H4 (cell line): ENCODE measurements around the gene SLBP. TPM values are rescaled to one million over a fixed set of nuclear protein-coding genes. Genes with fewer than 3 reads are reported as not detected.
"Not testable (repeated sequence)": the region's sequence is repeated elsewhere in the genome, so short reads cannot be mapped to it uniquely, and the experiment has no call there.

Source experiments
- DNase-seq: peaks from one replicate; pipeline ENCODE4 v3.0.0-alpha.2; 2015; ENCODE audit warnings: low spot score
- total RNA-seq: library from RNA; depleted of rRNA; stranded (reverse); fragments of >200 nt; shearing (Covaris generic); gene quantifications from 2 replicates; pipeline ENCODE4 v1.2.3, GENCODE V29; 2014

SLBP gene
- total RNA-seq, 1 experiment from 2014 or later = 185 TPM

DNA sequence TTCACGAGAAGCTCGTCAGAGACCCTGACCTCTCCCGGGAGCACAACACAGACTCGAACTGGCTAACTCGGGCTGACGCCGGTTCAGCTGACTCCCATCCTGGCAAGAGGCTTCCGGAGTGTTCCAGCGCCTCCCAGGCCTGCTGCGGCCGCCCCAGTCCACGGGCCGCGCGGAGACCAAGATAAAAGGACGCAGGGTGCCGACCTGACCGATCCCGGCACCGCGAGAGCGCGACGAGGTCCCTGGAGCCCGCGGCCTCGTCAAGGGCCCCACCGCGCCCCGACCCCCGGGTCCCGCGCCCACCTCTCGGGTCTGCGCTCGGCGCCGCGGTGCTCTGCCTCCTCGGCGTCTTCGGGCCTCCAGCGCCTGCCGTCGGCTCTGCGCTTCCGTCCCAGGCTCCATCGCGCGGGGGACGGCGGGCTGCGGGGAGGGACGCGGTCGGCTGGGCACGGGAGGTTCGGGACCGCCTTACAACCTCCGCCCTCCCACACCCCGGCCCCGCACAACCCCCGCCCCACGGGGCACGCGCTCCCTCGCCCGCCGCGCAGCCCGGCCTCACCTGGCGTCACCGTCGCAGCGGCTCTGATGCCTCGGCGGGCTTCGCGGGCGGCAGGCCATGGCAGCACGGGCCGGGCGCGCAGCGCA lies 426 bp downstream of the SLBP start:
- peak; percentile 28 for DNase-seq

DNA sequence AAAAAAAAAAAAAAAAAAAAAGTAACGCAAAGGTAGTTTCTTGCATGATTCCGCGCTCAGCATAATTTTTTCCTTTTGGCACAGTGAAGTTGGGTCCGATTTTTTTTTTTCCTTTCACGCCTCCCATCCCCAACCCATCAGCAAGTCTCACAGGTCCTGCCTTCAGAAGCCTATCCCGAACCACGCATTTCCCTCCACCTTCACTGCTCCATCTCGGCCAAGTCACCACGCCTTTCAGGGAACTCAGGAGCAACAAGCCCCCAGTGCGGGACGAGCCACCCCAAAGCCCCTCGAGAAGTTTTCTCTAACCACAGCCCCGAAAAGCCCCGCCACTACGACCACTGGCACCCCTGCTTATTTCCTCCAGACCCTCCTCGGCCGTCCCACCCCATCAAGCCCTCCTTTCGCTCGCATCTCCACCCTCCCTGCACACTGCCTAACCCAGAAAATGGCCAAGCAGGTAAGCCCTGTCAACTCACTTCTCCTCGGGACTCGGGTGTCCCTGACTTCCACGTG lies 1.0 kb downstream of the SLBP start:
- DNase-seq = peak; percentile 10

DNA sequence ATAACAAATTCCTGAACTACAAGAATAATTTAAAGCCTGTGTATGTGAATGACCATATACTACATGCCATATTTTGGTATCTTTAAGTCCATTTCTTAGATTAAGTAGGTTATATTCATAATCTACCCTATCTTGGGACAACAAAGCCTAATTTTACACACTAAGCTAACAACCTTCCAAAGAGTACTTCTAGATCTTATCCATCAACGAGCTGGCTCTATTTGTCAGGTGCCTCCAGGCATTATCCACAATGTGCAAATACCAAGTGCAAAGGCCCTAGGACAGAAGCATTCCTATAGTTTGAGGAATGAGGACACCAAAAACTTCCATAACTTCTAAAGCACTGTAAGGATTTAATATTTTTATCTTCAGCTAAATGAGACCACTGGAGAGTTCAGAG lies 3.5 kb downstream of the SLBP start:
- no peak for DNase-seq

DNA sequence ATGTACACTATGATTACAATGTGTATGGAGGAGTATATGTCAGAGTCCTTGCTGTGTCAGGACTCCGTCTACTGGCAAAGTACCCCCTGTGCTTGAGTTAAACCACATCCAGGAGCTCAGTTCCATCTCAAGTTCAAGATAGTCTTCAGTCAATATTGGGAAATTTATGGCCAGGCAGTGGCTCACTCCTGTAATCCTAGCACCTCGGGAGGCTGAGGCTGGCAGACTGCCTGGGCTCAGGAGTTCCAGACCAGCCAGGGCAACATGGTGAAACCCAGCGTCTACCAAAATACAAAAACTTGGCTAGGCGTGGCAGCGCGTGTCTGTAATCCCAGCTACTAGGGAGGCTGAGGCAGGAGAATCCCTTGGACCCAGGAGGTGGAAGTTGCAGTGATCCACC lies 5.8 kb downstream of the SLBP start:
- DNase-seq = no peak

DNA sequence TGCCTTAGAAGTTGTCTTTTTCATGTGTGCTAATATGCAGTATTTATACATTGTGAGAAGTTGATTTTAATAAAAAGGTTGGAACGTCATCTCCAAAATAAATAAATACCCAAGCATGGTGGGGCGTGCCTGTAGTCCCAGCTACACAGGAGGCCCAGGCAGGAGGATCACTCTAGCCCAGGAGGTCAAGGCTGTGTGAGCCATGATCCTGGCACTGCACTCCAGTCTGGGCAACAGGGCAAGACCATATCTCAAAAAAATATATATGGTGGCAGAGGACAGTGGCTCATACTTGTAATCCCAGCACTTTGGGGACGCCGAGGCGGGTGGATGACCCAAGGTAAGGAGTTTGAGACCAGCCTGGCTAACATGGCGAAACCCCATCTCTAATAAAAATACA lies 6.4 kb downstream of the SLBP start:
- DNase-seq = no peak

DNA sequence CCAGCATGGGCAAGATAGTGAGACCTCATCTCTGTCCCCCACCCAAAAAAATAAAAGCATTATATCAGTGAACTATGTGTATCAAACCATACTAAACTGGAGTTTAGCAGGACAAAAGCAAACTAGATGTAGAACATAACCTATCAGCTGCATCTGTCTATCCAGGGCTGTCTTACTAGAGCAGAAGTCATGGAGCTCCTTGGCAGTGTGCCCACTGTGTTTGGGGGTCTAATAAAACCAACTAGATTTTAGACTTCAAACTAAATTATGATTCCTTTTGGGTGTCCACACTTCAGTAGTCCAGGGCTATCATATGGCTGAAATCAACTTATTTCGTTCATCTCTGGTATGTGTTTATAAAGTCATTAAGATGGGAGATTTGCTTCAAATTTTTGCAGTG lies 8.3 kb downstream of the SLBP start:
- no peak for DNase-seq

DNA sequence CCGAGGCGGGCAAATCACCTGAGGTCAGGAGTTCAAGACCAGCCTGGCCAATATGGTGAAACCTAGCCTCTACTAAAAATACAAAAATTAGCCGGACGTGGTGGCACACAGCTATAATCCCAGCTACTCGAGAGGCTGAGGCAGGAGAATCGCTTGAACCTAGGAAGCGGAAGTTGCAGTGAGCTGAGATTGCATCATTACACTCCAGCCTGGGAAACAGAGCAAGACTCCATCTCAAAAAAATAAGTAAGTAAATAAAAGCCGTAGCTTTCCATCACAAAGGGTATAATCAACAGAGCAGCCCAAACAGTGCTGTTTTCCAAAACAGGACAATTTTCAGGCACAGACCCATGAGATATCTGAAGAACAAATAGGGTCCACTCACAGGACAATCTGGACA lies 10.4 kb downstream of the SLBP start:
- not testable (repeated sequence) for DNase-seq

DNA sequence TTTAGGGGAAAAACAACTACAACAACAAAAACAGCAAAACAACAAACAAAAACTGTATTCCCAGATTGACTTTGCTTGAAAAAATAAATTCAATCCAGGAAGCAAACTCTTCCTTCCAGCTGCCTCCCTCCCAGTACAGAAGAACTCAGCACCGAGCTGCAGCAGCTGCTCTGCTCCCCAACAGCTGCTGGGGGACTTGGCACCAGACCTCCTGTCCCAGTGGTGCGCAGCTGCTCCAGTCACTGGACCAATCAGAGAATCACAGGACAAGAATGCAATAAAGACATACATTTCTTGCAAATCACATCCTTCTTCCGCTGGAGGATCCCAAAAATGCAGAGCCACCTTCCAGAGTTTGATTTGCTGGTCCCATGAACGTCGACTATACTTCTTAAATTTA lies 16.2 kb downstream of the SLBP start:
- no peak for DNase-seq

DNA sequence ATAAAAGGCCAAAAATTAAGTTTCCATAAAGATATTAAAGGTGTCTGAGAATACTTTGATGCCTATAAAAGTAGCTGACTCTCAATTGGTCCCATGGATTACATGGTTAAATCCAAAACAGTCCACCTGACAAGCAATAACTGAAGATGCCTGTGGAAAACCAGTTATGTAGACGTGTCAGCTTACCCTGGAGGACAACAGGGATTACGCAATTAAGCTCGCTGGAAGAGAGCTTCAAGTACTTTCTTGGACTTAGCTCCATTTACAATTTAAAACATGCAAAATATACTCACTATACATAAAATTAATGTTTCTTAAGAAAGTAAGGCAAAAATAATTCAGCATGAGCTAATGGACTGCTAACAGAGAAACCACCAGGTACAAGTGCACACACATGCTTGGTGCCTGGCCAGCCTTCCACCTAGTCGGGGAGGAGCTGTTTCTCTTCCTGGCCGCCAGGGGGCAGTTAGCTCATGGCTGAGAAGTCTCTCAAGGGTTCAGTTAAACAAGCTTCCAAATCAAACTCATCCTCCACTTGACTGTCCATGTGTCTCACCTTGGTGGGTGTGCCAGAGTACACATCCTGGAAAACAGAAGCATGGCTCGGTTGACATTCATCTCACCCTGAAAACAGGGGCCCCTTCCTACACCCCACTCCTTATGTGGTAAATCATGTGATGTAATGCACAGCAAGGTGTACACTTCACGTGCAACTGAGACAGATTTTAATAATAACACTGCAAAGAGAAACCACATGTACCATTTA lies 18.8 kb downstream of the SLBP start:
- DNase-seq = peak; percentile 72

DNA sequence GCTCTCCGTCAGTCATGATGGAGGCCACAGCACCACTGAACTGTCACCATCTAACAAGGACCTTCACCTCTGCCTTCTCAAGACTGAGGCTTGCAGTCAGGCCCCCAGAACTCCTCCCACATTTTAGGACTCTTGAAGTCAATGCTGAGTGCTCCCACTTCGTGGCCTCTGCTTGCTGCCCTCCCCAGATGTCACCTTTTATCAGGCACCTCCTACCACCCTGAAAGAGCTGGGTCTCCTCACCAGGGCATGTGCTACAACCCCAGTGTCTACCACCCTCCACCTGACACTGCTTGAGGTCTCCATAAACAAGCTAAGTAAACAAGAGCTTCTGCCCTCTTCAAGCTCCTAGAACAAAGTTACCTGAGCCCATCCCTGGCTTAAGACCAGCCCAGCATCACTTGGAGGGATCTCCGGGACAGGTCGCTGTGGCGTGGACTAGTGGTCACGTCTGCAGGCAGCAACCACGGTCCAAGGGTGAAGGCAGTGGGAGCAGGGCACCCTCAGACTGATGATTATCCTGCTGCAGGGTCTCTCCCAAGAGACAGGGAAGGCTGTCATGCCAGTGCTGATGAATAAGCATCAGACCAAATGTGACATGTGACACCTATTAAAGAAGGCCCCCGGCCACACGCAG lies 20.3 kb downstream of the SLBP start:
- no peak for DNase-seq

DNA sequence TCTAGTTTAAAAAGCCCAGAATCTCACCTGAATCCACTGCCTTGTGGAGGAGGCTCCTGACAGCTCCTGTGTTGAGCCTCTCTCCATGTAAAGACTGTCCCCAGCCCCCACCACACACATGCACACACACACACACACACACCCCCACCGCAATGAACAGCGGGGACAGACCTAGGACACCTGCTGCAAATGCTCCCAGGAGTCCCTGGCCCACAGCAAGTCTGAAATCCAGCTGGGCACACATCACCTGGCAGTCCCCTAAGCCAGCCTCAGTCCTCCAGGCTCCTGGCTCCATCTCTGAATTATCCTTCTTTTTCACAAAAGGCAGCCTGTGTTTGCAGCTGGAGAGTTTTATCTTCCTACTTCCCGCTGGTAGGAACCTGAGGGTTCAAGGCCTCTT lies 21.4 kb downstream of the SLBP start:
- no peak for DNase-seq

DNA sequence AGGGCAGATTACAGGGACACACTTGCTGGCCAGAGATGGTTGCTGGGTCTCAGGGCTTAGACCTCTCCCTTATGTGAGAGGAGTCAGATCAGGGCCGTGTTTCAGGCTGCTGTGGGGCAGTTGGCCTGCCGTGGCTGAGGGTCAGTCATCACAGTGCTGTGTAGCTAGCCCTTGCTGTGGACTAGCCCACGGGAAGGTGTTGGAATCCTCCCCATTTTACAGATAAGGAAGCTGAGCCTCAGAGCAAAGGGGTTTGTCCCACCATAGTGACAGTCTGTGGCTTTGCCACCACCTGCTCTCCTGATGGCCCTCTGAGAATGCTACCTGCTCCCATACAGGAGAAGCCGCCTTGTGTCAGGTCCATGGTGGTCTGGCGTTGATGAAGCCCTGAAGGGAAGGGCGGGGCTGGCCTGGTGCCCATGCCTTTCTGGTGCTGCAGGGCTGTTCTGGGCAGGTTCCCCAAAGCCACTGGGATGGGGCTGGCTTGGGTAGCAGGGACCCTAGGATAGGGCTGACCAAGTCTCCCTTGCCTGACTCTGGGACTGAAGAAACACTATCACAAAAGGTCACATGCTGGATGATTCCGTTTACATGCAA lies 25.6 kb downstream of the SLBP start:
- DNase-seq = no peak

DNA sequence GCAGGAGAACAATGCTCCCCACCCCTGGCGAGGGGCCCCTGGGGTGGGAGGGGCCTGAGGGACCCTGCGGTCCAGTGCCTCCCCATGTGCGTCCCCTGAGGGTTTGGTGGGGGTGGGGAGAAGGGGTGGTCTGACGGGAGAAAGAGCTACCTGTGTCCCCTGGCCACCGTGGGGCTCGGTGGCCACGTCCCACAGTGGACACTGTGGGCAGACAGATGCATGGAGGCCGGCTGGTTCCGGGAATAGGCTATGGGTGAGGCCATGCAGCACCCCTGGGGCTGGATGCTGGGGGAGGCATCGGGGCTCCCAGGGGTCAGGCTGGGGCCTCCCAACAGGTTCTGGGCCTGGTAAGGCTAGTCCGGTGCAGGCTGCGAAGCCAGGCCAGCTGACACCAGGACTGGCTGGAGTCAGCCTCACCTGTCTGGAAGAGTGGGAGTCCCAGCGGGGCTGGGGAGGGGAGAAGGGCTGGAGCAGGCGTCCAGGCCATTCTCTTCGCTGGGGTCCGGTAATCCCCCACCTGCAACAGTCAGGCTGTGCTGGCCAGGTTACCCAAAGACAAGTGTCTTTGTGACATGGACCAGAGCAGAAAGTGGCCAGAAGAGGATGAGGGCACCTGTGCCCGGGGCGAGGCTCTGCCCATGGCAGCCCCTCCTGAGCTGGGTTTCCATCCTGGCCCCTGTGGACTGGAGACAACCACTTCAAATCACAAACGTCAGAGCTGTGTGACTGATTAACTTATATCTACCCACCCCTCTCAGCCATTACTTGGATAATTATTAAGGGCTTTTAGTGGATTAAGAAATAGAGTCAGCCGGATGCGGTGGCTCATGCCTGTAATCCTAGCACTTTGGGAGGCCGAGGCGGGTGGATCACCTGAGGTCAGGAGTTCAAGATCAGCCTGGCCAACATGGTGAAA lies 26.6 kb downstream of the SLBP start:
- no peak for DNase-seq

DNA sequence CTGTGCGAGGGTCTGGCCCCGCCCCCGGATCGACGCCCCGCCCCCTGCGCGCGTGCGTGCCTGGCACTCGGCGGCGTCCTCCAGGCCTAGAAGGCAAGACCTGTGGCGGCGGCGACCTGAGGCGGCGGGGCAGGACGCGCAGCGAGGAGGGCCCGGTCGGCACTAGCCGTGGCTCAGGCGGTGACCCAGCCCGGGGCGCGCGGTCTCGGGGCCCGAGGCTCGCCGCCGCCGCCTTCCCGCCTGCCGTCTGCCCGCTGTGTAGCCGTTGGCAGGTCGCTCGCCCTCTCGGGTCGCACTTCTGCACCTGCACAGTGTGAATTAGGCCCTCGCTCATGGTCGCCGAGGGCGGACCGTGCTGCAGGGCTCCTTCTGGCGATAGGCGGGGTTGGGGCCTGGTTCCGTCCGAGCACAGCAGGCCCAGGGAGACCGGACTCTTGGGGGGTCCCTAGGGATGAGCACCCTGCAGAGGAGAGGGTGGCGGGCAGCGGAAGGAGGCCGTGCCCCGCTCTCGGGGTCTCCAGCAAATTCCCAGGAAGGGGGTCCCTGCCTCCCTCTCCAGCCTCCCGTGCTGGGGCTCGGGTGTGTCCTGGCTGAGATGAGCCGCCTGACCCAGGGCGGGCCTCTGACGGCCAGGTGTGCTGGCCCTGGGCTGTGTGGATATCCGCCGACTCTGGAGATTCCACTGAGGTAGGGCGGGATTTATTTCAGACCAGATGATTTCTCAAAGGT lies 27.4 kb downstream of the SLBP start:
- no peak for DNase-seq

DNA sequence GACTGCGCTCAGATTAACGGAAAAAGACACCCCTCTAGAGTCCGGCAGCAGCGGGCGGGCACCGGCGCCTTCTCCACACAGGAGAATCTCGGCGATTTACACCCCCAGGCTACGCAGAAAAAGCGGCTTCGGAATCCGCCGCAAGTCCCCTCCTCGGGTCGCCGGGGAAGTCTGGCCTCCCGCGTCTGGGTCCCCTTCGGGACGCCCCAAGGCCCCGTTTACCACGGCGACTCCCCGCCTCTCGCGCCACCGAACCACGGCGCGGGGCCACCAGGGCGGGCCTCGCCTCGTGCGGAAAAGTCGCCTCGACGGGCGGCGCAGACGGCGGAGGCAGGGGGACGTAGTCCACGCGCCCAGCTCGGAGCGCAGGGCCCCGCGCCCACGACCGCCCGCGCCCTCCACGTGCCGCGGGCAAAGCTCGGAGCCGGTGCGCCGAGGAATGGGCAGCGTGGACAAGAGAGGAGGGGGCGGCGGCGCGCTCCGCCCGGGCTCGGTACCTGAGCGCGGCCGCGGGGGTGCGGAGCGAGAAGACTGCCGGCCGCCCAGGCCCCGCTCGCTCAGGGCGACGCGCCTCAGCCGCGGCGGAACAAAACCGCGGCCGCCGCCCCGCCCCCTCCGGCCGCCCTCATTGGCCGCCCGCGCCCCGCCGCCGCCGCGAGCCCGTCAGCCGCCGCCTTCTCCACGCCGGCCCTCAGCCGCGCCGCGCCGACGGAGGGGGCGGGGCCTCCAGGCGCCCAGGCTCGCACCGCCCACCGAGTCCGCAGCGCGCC lies 28.2 kb downstream of the SLBP start, which contains the start of gene FAM53A:
TSS of gene FAM53A (minus strand) at position 578 of the 770 bp plus-strand sequence. CDS start 15,572 bp downstream, outside the sequence.
- peak; percentile 69 for DNase-seq

DNA sequence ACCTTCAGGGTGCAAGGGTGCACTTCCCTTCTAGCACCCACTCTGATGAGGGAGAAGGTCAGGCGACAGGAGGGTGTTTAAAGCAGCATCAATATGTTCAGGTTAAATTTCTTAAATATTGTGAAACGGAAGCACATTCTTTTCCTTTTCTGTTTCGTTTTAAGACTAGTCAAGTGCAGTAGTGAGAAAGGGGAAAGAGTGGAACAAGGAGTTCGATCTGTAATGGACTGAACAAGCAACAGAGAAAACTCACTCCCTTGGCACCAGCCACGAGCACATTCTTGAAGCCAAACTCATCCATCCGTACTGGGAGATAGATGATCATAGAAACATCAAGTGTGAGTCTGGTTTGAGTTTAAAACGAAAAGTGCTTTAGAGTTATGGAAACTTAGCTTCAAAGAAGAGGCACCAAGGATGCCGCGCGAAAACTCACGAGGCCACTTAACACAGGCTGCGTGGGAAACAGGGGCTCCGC lies 28.8 kb downstream of the SLBP start:
- no peak for DNase-seq

DNA sequence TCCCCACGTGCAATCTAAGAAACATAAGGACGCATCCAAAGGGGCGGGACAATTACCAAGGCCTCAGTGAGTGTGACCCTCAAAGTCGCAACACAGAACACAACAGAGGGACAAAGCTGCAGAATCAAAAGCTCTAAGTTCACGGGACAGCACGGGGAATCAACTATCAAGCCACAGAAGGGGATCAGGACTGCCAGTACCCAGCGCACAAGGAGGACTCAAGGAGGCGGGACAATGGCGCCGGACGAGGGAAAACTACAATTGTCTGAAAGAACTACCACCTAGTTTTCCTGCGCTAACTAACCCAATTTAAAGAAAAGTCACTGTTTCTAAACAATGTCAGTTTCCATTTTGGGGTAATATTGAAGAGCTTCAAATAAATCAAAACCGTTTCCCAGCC lies 29.3 kb downstream of the SLBP start:
- no peak for DNase-seq

DNA sequence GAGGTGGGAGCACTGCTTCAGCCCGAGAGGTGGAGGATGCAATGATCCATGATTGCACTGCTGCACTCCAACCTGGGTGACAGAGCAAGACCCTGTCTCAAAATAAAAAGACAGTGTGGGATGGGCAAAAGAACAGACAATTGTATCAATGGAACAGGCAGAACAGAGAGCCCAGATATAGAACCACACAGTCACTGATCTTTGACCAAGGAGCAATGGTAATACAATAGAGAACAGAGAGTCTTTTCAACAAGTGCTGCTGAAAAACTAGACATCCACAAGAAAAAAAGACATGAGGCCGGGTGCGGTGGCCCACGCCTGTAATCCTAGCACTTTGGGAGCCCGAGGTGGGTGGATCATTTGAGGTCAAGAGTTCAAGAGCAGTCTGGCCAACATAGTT lies 33.9 kb downstream of the SLBP start:
- DNase-seq = no peak
